HG02870 (cell line): Measurements from ENCODE around the gene UNC13A.
A peak's percentile ranks its signal among the peaks of the same experiment; 100 is the strongest.
"Not testable (repeated sequence)": the region's sequence is repeated elsewhere in the genome, so short reads cannot be mapped to it uniquely, and the experiment has no call there.

ENCODE experiments used
- ATAC-seq: cut with Tn5 transposase; IDR thresholded peaks from one replicate; pipeline ENCODE4 v1.9.1; 2021; ENCODE audit warnings: mild to moderate bottlenecking, moderate library complexity; ENCODE audit not compliant: unreplicated experiment

UNC13A gene

DNA sequence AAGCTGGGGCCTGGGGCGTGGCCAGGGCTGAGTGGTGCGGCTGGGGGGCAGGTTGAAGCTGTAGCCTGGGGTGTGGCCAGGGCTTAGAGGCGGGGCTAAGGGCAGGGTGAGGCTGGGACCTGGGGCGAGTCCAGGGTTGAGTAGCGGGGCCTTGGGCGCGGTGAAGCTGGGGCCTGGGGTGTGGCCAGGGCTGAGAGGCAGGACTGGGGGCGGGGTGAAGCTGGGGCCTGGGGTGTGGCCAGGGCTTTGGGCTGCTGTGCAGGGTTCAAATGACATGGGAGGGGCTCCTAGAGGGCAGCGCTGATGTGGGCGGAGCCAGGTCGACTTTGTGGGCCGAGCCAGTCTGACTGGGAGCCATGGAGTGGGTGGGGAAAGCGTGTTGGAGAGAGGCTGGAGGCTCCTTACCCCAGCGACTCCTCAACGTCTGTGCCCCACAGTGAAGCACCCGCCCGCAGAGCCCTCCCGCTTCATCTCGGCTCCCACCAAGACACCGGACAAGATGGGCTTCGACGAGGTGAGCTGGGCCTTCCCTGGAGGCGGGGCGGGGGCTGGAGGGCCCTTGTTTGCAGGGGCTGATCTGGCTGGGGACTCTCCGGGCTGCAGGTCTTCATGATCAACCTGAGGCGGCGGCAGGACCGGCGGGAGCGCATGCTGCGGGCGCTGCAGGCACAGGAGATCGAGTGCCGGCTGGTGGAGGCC, 111.2 kb downstream of the UNC13A start:
- no peak for ATAC-seq

DNA sequence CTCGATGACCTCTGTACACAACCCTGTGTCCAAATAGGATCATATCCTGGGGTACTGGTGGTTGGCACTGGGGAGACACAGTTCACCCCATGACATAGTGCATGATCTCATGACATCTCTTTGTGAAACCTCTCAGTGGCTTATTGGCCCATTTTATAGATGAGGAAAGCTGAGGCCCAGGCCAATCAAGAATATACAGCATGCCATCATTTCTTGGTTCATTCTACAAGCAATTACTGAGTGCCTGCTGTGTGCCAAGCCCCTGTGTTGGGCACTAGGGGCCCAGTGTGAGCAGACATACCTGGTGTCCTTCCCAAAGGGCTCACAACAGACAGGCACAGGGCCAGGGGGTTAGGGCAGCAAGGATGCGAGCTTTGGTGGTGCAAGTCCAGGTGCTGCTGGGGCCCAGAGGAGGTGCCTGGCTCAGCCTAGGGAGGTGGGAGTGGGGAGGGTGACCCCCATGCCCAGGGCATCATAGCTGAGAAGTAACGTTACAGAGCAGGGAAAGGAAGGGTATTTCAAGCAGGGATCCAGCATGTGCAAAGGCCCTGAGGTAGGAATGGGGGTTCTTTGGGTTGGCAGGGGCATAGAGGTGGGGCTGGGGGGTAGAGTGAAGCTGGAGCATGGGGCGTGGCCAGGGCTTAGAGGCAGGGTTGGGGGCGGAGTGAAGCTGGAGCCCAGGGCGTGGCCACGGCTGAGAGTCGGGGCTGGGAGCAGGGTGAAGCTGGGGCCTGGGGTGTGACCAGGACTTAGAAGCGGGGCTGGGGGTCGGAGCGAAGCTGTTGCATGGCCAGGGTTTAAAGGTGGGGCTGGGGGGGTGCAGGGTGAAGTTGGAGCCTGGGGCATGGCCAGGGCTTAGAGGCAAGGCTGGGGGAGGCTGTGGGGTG, 112.0 kb downstream of the UNC13A start:
- no peak for ATAC-seq

DNA sequence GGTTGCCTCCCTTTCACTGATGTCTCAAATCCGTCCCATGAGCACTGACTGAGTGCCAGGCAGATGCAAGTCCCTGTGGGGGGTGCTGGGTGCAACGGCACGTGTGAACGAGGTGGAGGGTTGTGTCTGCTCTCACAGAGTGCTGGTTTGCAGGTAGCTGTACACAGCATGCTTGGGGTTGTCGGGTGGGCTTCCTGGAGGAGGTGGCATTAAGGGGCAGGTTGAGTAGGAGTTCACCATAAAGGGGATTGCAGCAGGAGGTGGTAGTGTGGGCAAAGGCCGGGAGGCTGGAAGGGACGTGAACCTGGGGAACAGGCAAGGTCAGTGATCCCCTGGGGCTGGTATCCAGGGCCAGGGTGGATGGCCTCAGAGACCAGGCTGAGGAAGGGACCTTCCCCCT, 115.5 kb downstream of the UNC13A start:
- no peak for ATAC-seq

DNA sequence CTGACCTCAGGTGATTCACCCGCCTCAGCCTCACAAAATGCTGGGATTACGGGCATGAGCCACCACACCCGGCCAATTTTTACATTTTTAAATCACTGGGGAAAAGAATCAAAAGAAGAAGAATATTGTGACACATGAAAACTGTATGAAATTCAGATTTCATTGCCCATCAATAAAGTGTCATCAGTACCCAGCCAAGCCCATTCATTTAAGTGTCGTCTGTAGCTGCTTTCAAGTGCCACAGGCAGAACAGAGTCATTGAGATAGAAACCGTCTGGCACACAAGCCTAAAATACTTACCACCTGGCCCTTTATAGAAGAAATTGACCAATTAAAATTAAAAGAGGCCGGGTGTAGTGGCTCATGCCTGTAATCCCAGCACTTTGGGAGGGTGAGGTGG, 117.4 kb downstream of the UNC13A start:
- ATAC-seq: no peak

DNA sequence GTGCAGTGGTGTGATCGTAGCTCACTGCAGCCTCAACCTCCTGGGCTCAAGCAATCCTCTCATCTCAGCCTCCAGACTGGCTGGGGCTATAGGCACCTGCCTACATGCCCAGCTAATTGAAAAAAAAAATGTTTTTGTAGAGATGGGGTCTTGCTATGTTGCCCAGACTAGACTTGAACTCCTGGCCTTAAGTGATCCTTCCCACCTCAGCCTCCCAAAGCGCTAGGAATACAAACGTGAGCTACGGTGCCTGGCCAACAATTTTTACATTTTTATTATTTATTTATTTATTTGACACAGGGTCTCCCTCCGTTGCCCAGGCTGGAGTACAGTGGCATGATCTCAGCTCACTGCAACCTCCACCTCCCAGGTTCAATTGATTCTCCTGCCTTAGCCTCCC, 117.9 kb downstream of the UNC13A start:
- not testable (repeated sequence) for ATAC-seq

DNA sequence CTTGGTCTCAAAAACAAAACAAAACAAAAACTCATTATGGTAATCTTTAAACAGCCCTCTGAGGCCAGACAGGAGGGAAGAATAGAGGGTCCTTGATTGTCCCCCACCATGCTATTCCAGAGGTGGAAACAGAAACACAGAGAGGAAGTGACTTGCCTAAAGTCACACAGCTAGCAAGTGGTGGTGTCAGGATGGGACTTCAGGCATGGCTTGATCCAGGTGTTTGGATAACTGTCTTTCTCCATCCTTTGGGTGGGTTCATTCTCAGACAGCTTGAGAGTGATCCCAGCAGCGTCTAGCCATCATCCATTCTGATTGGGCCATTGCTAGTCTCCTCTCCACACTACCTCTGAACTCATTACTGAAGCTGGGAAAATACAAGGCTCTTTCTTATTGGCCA, 120.2 kb downstream of the UNC13A start:
- no peak for ATAC-seq

DNA sequence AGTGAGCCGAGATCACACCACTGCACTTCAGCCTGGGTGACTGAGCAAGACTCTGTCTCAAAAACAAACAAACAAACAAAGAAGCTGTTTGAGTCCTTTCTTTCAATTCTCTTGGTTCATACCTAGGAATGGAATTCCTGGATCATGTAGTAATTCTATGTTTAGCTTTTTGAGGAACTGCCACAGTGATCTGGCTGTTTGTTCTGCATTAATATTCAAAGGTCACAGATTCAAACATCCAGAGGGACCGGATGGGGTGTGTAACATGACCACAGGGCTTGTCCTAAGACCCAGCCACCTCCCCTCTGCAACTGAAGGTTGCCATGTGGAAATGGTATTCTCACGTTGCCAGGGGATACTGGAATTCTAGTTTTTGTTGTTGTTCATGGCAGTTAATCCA, 122.5 kb downstream of the UNC13A start:
- ATAC-seq: no peak

DNA sequence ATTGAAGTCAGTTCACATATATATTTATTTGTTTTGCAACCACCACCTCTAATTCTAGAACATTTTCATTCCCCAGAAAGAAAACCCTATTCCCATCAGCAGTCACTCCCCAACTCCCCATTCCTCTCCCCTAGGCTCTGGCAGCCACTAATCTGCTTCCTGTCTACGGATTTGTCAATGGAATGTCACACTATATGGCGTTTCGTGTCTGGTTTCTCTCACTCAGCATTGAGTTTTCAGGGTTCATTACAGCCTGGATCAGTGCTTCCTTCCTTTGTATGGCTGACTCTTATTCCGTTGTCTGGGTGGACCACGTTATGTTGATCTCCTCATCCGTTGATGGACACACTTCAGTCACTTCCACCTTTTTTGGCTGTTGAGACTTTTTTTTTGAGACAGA, 123.4 kb downstream of the UNC13A start:
- no peak for ATAC-seq

DNA sequence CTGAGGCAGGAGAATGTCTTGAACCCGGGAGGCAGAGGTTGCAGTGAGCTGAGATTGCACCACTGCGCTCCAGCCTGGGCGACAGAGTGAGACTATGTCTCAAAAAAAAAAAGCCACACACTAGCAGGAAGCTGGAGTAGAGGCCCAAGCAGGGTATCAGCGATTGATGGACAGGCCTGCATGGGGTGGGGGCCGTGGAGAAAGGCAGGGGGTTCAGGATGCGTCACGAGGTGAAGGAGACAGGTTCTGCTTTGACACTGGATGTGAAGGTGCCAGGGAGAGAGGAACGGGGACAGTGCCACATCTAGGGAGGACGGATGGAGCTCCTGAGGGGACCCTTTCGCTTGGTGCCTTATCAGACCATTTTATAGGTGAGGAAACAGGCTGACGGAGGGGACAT, 125.6 kb downstream of the UNC13A start:
- ATAC-seq: no peak

DNA sequence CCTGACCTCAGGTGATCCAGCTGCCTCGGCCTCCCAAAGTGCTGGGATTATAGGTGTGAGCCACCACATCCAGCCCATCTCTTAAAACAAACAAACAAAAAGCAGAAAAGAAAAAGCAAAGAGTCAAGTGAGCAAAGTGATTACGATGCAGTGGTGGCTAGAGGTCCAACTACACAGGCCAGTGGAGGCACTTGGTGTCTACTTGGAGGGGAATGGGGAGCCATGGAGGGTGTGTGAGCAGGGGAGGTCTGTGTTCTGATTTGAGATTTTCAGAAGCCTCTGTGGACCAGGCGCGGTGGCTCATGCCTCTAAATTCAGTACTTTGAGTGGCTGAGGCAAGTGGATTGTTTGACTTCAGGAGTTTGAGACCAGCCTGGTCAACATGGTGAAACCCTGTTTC, 126.1 kb downstream of the UNC13A start:
- no peak for ATAC-seq

DNA sequence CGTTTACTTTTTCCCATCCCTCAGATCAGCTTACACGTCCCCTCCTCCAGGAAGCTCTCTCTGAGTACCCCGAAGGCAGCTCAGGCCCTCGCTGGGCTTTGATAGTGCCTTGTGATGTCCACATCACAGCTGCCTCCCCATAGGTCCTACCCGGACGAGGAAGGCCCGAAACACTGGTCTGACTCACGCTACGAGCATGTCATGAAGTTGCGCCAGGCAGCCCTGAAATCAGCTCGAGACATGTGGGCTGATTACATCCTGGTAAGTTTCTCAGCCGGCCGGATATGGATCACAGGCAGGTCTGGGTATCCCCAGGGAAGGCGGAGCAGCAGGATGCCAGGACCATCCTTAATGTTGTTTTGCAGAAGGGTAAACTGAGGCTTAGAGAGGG, 128.0 kb downstream of the UNC13A start:
- no peak for ATAC-seq

DNA sequence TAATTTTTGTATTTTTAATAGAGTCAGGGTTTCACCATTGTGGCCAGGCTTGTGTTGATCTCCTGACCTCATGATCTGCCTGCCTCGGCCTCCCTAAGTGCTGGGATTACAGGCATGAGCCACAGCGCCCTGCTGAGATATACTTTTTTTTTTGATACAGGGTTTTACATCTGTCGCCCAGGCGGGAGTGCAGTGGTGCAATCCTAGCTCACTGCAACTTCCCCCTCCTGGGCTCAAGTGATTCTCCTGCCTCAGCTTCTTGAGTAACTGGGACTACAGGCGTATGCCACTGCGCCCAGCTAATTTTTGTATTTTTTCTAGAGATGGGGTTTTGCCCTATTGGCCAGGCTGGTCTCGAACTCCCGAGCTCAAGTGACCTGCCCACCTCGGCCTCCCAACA, 130.7 kb downstream of the UNC13A start:
- ATAC-seq: no peak

DNA sequence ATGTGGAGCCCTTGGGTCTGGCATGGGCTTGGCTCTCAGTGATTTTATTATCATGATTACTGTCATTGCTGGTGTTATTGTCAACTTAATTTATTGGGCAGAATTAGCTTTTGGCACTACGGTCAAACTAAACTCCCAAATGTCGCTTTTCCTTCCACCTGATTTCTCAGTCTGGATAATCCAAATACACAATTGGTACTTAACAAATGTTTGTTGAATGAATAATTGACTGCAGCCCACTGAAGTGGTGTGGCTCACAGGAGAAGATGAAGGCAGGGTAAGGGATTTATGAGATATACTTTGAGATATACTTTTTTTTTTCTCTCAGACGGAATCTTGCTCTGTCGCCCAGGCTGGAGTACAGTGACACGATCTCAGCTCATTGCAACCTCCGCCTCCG, 131.2 kb downstream of the UNC13A start:
- ATAC-seq: no peak

DNA sequence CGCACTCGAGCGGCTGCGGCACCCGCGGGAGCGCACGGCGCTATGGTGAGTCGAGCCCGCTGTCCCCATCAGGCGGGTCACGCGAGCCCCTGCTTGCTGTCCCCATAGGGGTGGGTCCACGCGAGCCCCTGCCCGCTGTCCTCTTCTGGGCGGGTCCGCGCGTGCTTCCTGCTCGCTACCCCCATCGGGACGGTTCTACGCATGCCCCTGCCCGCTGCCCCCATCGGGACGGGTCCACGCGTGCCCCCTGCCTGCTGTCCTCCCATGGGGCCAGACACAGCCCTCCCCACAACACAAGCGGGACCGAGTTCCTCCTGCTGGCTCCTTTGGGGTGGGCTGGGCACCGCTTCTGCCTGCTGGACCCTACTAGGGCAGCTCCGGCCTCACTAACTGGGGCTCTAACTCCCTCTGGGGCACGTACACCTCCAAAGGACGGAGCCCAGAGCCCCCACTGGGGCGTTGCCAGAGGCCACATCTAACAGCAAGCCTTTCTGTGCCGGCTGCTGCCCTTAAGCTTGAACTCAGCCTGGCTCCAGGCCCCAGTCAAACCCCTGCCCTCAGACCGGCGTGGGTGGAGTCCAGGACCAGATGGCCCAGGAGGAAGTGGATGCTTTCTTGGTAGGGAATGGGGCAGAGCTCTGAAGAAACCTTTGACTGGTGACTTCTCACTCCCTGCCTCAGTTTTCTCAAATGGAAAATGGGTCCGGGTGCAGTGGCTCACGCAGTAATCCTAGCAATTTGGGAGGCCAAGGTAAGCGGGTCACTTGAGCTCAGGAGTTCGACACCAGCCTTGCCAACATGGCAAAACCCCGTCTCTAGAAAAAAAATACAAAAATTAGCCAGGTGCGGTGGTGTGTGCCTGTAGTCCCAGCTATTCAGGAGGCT, 132.0 kb downstream of the UNC13A start:
- ATAC-seq: peak; percentile 30

DNA sequence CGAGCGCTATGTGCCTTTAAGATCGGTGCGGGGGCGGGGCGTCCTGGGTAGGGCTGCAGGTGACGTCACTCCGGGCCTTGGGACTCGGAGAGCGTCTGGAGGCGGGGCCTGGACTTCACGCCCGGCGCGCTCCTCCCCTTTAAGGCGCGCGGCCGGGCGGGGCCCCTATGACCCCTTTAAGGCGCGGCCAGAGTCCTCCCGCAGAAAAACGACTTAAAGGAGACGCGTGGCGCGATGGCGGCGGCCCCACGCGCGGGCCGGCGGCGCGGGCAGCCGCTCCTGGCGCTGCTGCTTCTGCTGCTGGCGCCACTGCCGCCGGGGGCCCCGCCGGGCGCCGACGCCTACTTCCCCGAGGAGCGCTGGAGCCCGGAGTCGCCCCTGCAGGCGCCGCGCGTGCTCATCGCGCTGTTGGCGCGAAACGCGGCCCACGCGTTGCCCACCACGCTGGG, 132.7 kb downstream of the UNC13A start, which contains the start of gene COLGALT1:
Gene COLGALT1, plus strand, starts transcription at position 170 of the 449 bp plus-strand sequence. Its CDS starts 65 bp downstream, at position 235.
- peak; percentile 86 for ATAC-seq

DNA sequence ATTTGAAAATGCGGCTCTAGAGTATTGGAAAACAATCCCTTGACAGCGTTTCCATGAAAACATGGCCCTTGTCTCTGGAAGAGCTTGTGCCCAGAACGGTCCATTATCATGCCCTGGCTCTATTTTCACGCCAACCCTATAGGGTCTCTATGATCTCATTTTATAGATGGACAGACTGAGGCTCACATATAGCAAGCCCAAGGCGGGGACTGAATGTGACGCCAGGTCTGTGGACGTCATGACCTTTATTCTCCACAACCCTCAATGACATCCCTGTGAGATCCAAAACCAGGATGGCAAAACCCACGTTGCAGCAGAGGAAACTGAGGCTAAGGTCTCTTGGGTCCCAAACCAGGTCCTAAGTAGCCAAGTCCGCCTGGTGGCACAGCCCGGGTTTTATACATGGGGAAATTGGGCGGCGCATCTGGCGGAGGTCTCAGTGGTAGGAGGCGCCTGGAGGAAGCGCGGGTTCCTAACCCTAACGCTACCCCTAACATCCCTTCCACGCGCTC, 133.1 kb downstream of the UNC13A start:
- ATAC-seq: no peak

DNA sequence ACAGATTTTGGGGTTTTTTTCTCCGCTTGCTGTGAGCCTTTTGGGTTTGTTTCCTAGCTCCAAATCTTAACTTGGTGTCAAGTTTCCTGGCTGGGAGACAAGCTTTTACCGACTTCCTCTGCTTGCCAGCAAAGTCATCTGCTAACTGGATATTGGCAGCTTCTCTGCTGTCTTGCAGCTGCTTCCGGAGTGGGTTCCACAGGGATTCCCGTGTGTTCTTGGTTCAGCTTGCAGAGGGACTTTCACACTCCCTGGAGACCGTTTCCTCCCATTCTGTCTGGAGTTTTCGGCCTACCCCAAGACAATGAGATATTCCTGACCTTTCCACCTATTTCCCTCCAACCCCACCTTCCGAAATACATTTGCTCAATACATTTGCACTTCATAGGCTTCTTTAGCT, 134.9 kb downstream of the UNC13A start:
- no peak for ATAC-seq

DNA sequence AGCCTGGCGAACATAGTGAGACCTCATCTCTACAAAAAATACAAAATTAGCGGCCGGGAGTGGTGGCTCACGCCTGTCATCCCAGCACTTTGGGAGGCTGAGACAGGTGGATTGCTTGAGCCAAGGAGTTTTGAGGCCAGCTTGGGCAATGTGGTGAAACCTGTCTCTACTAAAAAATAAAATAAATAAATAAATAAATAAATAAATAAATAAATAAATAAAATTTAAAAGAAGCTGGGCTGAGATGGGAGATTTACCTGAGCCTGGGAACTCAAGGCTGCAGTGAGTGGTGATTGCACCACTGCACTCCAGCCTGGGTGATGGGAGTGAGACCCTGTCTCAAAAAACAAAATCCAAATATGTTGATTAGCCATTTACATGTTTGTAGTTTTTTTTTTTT, 135.4 kb downstream of the UNC13A start:
- not testable (repeated sequence) for ATAC-seq
